ENCODE results near the gene FHIT. TPM values are rescaled to one million over a fixed set of nuclear protein-coding genes. Genes with fewer than 3 reads are reported as not detected.

Gene FHIT
- 7.9 TPM for total RNA-seq (ENCODE audit: insufficient read depth, low replicate concordance)

GRCh38 chr3:61251174-61251972, at the start of gene FHIT:
TSS of gene FHIT (minus strand) at chr3:61251452.
- DNase-seq (ENCODE audit: low spot score): peak; percentile 97

GRCh38 chr3:61300786-61301185, 49.5 kb upstream of the FHIT start:
- DNase-seq (ENCODE audit: low spot score): peak; percentile 51

GRCh38 chr3:61300006-61300380, 48.7 kb upstream of the FHIT start:
- DNase-seq (ENCODE audit: low spot score): no peak

GRCh38 chr3:61299343-61300005, 48.2 kb upstream of the FHIT start:
- peak; percentile 92 for DNase-seq (ENCODE audit: low spot score)

GRCh38 chr3:61297821-61298220, 46.6 kb upstream of the FHIT start:
- peak; percentile 44 for DNase-seq (ENCODE audit: low spot score)

GRCh38 chr3:61288446-61288845, 37.2 kb upstream of the FHIT start:
- DNase-seq (ENCODE audit: low spot score): no peak

- DNase-seq (ENCODE audit: low spot score): no peak
Measured at GRCh38 chr3:61283876-61284275, 32.6 kb upstream of the FHIT start.

- no peak for DNase-seq (ENCODE audit: low spot score)
Measured at GRCh38 chr3:61278713-61279112, 27.5 kb upstream of the FHIT start.

GRCh38 chr3:61277411-61277810, 26.2 kb upstream of the FHIT start:
- no peak for DNase-seq (ENCODE audit: low spot score)

- DNase-seq (ENCODE audit: low spot score): no peak
Measured at GRCh38 chr3:61269435-61269834, 18.2 kb upstream of the FHIT start.

GRCh38 chr3:61268644-61269043, 17.4 kb upstream of the FHIT start:
- no peak for DNase-seq (ENCODE audit: low spot score)

- no peak for DNase-seq (ENCODE audit: low spot score)
Measured at GRCh38 chr3:61264281-61264680, 13.0 kb upstream of the FHIT start.

GRCh38 chr3:61257148-61257547, 5.9 kb upstream of the FHIT start:
- no peak for DNase-seq (ENCODE audit: low spot score)

- no peak for DNase-seq (ENCODE audit: low spot score)
Measured at GRCh38 chr3:61253756-61254155, 2.5 kb upstream of the FHIT start.

GRCh38 chr3:61252836-61253235, 1.6 kb upstream of the FHIT start:
- DNase-seq (ENCODE audit: low spot score): no peak

GRCh38 chr3:61250784-61251173, 473 bp downstream of the FHIT start:
- peak; percentile 50 for DNase-seq (ENCODE audit: low spot score)

GRCh38 chr3:61248496-61248895, 2.8 kb downstream of the FHIT start:
- DNase-seq (ENCODE audit: low spot score): no peak

GRCh38 chr3:61247191-61247590, 4.1 kb downstream of the FHIT start:
- no peak for DNase-seq (ENCODE audit: low spot score)

GRCh38 chr3:61239871-61240270, 11.4 kb downstream of the FHIT start:
- peak; percentile 31 for DNase-seq (ENCODE audit: low spot score)

- DNase-seq (ENCODE audit: low spot score): no peak
Measured at GRCh38 chr3:61237858-61238257, 13.4 kb downstream of the FHIT start.

GRCh38 chr3:61236556-61236955, 14.7 kb downstream of the FHIT start:
- DNase-seq (ENCODE audit: low spot score): no peak

GRCh38 chr3:61233746-61234145, 17.5 kb downstream of the FHIT start:
- no peak for DNase-seq (ENCODE audit: low spot score)

GRCh38 chr3:61231693-61232092, 19.6 kb downstream of the FHIT start:
- DNase-seq (ENCODE audit: low spot score): no peak

Data from umbilical cord (tissue), 2 donors.